GM18951 (cell line): ENCODE data around the gene UBE2M.
"Not testable (repeated sequence)": the region's sequence is repeated elsewhere in the genome, so short reads cannot be mapped to it uniquely, and the experiment has no call there.

ENCODE experiments used
- POLR2A ChIP-seq: IDR thresholded peaks from 4 replicates; pipeline ENCODE4 v1.6.1; 2011; ENCODE audit warnings: mild to moderate bottlenecking; ENCODE audit not compliant: insufficient read length, insufficient read depth; ENCODE audit errors: extremely low read depth
- in situ Hi-C: fragments of 300-500 bp; cut with MboI; formaldehyde crosslinking; loops from one replicate; pipeline ENCODE4 v1.12.0; 2022; ENCODE audit warnings: low sequenced_read_pairs, mixed read lengths, inconsistent platforms; ENCODE audit not compliant: unreplicated experiment

UBE2M gene

GRCh38 chr19:58546019-58546530 is 12.3 kb downstream of the UBE2M start:
- TF ChIP-seq POLR2A: no peak
- in situ Hi-C loops: no loop called here

GRCh38 chr19:58545286-58546018 is 13.0 kb downstream of the UBE2M start:
- no peak for TF ChIP-seq POLR2A
- in situ Hi-C loops: no loop called here

DNA sequence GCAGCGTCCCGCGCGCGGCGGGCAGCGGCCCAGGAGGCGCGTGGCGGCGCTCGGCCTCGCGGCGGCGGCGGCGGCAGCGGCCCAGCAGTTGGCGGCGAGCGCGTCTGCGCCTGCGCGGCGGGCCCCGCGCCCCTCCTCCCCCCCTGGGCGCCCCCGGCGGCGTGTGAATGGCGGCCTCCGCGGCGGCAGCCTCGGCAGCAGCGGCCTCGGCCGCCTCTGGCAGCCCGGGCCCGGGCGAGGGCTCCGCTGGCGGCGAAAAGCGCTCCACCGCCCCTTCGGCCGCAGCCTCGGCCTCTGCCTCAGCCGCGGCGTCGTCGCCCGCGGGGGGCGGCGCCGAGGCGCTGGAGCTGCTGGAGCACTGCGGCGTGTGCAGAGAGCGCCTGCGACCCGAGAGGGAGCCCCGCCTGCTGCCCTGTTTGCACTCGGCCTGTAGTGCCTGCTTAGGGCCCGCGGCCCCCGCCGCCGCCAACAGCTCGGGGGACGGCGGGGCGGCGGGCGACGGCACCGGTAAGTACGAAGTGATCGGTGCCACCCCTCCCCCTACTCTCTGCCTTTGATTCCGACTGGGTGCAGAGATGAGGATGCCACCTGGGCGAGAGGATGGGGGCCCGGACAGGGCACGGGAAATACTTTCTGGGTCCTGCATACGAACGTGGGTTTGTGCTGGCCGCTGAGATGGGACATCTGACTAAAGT is 13.7 kb downstream of the UBE2M start:
- in situ Hi-C loops: no loop called here
- TF ChIP-seq POLR2A: no peak

DNA sequence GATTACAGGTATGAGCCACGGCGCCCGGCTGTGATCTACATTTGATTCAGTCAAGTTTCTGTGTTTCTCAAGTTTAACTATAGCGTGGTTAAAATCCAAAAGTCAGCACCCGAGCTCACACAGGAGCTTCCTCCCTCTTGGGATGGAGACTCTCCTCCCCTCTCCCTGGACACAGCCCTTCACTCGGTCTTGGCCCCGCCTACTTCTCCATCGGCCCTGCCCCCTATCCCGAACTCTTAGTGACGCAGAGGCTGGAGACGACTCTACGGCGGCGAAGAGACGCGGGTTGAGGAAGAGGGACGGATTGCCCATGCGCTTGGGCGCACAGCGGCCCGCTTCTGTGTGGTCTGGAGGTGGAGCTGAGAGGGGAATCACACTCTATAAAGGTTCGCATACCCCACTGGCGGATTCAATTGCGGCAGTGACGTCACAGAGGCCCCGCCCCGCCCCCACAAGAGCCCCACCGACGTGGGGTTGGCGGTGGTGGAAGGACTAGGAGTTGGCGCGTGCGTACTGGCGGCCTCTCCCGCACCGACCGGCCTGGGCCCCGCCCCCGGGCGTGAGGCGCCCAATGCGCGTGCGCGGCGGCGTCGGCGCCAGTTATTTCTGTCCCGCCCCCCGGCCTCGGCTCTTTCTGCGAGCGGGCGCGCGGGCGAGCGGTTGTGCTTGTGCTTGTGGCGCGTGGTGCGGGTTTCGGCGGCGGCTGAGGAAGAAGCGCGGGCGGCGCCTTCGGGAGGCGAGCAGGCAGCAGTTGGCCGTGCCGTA is 14.4 kb downstream of the UBE2M start, which contains the start of gene TRIM28:
TRIM28 (plus strand) TSS at position 239 of the 765 bp plus-strand sequence. CDS start 694 bp downstream, outside the sequence.
- in situ Hi-C loops: no loop called here
- peak; percentile 99 for TF ChIP-seq POLR2A

DNA sequence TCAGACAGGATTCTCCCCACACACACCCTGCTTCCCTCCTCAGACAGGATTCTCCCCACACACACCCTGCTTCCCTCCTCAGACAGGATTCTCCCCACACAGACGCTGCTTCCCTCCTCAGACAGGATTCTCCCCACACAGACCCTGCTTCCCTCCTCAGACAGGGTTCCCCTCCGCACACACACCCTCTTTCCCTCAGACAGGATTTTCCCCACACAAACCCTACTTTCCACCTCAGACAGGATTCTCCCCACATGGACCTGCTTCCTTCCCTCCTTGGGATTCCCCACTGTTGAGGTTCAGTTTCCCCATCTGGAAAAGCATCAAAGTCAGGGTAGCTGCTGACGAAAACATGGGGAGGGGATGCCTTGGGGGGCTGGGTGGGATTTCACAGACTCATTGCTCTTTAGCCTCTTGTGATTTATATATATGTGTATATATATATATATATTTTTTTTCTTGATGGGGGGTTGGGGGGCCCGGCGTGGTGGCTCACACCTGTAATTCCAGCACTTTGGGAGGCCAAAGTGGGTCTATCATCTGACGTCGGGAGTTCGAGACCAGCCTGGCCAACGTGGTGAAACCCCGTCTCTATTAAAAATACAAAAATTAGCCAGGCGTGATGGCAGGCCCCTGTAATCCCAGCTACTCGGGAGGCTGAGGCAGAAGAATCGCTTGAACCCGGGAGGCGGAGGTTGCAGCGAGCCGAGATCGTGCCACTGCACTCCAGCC is 15.6 kb downstream of the UBE2M start:
- in situ Hi-C loops: not testable (repeated sequence)

DNA sequence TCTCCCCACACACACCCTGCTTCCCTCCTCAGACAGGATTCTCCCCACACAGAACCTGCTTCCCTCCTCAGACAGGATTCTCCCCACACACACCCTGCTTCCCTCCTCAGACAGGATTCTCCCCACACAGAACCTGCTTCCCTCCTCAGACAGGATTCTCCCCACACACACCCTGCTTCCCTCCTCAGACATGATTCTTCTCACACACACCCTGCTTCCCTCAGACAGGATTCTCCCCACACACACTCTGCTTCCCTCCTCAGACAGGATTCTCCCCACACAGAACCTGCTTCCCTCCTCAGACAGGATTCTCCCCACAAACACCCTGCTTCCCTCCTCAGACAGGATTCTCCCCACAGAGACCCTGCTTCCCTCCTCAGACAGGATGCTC is 19.2 kb downstream of the UBE2M start:
- in situ Hi-C loops: not testable (repeated sequence)

DNA sequence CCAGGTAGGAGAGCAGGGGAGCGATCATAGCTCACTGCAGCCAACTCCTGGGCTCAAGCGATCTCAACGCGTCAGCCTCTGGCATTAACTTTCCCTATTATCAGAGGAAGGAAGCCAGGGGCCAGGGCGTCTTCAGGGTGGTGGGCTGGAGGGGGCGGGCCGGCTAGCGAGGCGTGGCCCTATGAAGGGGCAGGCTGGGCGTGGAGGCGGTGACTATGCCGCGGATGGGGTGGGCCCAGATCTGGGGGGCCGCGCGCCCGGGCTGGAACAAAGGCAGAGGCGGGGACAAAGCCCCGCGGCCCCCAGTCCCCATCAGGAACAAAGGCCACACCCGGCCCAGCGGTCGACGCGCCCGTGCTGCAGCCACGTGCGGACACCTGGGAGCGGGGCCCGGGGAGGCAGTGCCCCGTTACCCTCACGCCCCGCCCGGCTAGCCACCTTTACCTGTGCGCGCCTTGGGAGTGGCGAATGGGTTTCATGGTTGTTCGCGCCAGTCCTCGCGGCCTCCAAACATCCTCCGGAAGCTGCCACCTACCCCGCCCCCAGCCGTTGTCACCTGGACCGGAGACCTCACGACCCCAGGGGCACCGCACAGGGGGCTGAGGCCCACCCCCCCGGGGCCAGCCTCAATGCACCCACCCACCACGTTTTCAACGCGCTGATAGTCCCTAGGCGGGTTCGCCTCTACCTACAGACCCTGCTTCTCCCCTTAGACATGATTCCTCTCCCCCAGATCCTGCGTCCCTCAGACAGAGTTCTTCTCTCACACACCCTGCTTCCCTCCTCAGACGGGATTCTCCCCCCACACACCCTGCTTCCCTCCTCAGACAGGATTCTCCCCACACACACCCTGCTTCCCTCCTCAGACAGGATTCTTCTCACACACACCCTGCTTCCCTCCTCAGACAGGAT is 19.9 kb downstream of the UBE2M start:
- no peak for TF ChIP-seq POLR2A
- in situ Hi-C loops: no loop called here

- in situ Hi-C loops: no loop called here
- no peak for TF ChIP-seq POLR2A
Measured at GRCh38 chr19:58536852-58537798, 21.3 kb downstream of the UBE2M start.

DNA sequence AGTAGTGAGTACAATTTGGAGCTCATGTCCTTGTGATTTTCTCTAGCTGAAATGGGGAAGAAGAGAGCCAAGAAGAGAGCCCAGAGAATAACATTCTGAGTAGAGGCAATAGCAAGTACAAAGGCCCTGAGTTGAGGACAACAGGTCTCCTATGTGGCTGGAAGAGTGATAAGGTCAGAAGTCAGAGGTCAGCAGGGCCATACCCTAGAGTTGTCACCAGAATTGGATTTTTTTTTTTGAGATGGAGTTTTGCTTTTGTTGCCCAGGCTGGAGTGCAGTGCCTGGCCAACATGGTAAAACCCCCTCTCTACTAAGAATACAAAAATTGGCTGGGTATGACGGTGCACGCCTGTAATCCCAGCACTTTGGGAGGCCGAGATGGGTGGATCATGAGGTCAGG is 22.6 kb downstream of the UBE2M start:
- TF ChIP-seq POLR2A: no peak
- in situ Hi-C loops: no loop called here

DNA sequence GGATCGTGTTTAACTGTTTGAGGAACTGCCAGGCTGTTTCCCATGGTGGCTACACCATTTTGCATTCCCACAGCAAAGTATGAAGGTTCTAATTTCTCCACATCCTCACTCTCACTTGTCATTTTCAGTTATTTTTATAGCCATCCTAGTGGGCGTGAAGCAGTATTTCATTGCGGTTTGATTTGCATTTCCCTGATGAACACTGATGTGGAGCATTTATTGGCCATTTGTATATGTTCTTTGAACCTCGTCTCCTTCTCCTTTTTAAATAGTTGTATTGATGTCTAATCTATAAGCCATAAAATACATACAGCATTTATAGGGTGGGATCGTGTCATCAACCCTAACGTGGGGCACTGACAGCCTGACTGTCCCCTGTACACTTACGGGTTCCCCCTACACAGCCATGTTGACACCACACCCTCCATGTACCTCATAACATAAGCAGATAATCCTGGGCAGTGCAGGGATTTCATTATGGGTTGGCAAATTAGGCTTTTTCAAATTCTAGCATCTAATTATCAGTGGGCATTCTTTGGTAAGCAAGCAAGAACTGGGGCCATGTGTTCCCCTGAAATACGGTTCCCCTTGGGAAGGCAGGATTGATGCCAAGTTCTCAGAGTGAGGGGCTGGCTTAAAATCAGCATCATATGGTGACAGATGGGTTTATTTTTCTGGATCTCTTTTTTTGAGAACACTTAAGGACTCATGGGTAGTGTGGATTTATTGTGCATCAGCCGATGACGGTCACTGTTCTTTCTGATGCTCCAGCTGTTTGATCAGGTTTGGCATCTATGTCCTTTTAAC is 27.2 kb downstream of the UBE2M start:
- no peak for TF ChIP-seq POLR2A
- in situ Hi-C loops: no loop called here
